Sigmoid colon (tissue), 7 donors: Measurements from ENCODE around the gene TRPC3. TPM values are rescaled to one million over a fixed set of nuclear protein-coding genes. Genes with fewer than 3 reads are reported as not detected.

Experiments
- DNase-seq: peaks from one replicate; pipeline ENCODE4 v3.0.0-alpha.2; 2019
- H3K27ac ChIP-seq, 4 donors: fragments of 200-600 bp; sonication (generic); one replicate each; pipeline ENCODE4 v1.5.1; 2016 to 2019; ENCODE audit warnings: mild to moderate bottlenecking in 1 of 4
- H3K27me3 ChIP-seq, 3 donors: fragments of 200-600 bp; sonication (generic); one replicate each; pipeline ENCODE4 v1.5.1; 2019; ENCODE audit warnings: mild to moderate bottlenecking in 1 of 3
- H3K36me3 ChIP-seq, 4 donors: fragments of 200-600 bp; sonication (generic); one replicate each; pipeline ENCODE4 v1.5.1; 2016 to 2019
- H3K4me1 ChIP-seq, 4 donors: fragments of 200-600 bp; sonication (generic); one replicate each; pipeline ENCODE4 v1.5.1; 2017 to 2019
- H3K4me3 ChIP-seq, 4 donors: fragments of 200-600 bp; sonication (generic); one replicate each; pipeline ENCODE4 v1.5.1; 2017 to 2019; ENCODE audit warnings: mild to moderate bottlenecking in 2 of 4, moderate library complexity in 1 of 4
- H3K9me3 ChIP-seq, 4 donors: fragments of 200-600 bp in 3 of 4; sonication (generic) in 3 of 4; one replicate each; pipeline versions ENCODE4 v1.5.1 to v1.6.1; 2013 to 2019
- CTCF ChIP-seq, 4 experiments: fragments of 450-650 bp in 3 of 4; fragments of 200-600 bp in 1 of 4; IDR thresholded peaks; one replicate each; pipeline ENCODE4 v1.5.1; 2016 to 2019; ENCODE audit warnings: antibody characterized with exemption in 4 of 4, mild to moderate bottlenecking in 3 of 4, moderate library complexity in 2 of 4
- EP300 ChIP-seq, 4 donors: sonication (generic); formaldehyde crosslinking; IDR thresholded peaks; one replicate each; pipeline ENCODE4 v1.6.1; 2017; ENCODE audit warnings: antibody characterized with exemption in 4 of 4
- POLR2A ChIP-seq, 2 donors: fragments of 450-650 bp; IDR thresholded peaks; one replicate each; pipeline ENCODE4 v1.6.1; 2016; ENCODE audit warnings: antibody characterized with exemption in 2 of 2, mild to moderate bottlenecking in 2 of 2, moderate library complexity in 2 of 2
- POLR2AphosphoS5 ChIP-seq, 4 donors: sonication (generic); formaldehyde crosslinking; IDR thresholded peaks; one replicate each; pipeline ENCODE4 v1.6.1; 2017; ENCODE audit warnings: antibody characterized with exemption in 4 of 4
- WGBS, 2 donors: extraction: QIAGEN DNeasy Blood & Tissue Kit; methylation state at CpG; one replicate each; pipeline ENCODE4 v1.1.7; 2013; 5-methylcytosine and 5-hydroxymethylcytosine counted together
- intact Hi-C: fragments of 100-400 bp; cut with DNase I; formaldehyde crosslinking; loops from one replicate; pipeline ENCODE4 v1.15.1; 2023
- polyA plus RNA-seq, 3 donors: library from polyadenylated mRNA; stranded (reverse); fragments of 200-250 nt; gene quantifications; one replicate each; pipeline ENCODE4 v1.2.3, GENCODE V29; 2013
- total RNA-seq, 4 donors: library from RNA; depleted of rRNA; stranded (reverse); fragments of >200 nt; gene quantifications; one replicate each; pipeline ENCODE4 v1.1.0, GENCODE V29; 2016
- donor health status: healthy with polysubstance abuse.
- donor health status: Bipolar disorder and iron deficiency.
- donor health status: healthy.

The TRPC3 gene
- total and polyA plus RNA-seq, 7 donors: 0.12 to 1.1 (median 0.36) TPM; not detected in 2

DNA sequence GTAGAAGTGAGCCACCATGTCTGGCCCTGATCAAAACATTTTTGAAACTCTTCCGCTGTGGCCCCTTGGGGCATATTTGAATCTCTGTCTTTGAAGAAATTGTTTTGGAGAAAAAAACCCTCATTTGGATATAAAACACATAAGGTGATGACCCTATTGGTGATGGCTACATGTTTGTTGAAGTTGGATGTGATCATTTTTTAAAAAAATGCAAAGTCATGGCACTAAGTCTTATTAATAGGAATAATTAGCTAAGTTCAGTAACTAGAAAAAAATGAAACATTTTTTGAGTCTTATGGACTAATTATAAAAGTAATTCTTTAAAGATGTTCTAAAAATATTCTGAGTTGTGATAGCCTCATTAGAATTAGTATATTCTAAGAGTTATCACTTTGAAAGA lies 63.7 kb downstream of the TRPC3 start:
- H3K27me3 ChIP-seq: no peaks in the 10 kb centered on the region
- H3K4me1 ChIP-seq: no peaks in the 10 kb centered on the region
- TF ChIP-seq POLR2A (IDR thresholded peaks at IDR 0.05) (no peak), EP300 (IDR thresholded peaks at IDR 0.05) (no peak), CTCF (IDR thresholded peaks at IDR 0.05) (no peak), POLR2AphosphoS5 (IDR thresholded peaks at IDR 0.05) (no peak)
- H3K36me3 ChIP-seq: no peaks in the 10 kb centered on the region
- H3K9me3 ChIP-seq: no peaks in the 10 kb centered on the region
- intact Hi-C loops: no loop called here
- no peak overlapping the region for H3K4me3 ChIP-seq
- 100% methylated on average over 1 of the region's 1 CpG for WGBS, 2 donors
- no peak overlapping the region for H3K27ac ChIP-seq
- no peak for DNase-seq

DNA sequence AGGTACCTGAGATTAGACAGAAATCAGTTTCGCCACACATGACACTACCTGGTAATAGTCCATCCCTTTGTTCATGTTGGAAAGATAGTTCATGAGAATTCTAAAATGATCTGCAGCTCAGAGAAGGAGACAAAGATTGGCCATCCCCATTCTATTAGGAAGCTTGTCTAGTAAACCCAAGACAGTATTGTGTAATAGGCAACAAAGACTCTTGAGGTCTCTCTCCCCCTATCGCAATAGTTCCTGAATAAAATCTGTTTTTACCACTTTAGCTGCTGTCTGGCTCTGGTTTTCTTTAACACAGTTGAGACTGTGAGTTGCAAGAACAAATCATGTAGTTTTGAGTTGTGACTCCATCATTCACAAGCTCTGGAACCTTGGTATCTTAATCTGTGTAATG lies 66.7 kb downstream of the TRPC3 start:
- intact Hi-C loops: no loop called here
- no peaks in the 10 kb centered on the region for H3K9me3 ChIP-seq
- H3K27ac ChIP-seq: no peak overlapping the region
- DNase-seq: no peak
- H3K36me3 ChIP-seq: no peaks in the 10 kb centered on the region
- WGBS, 2 donors: 96 to 97% methylated on average over 2 of the region's 2 CpGs
- no peak overlapping the region for H3K4me3 ChIP-seq
- no peak for TF ChIP-seq CTCF (IDR thresholded peaks at IDR 0.05)
- no peak for TF ChIP-seq POLR2A (IDR thresholded peaks at IDR 0.05)
- TF ChIP-seq POLR2AphosphoS5 (IDR thresholded peaks at IDR 0.05): no peak
- TF ChIP-seq EP300 (IDR thresholded peaks at IDR 0.05): no peak
- H3K4me1 ChIP-seq: no peaks in the 10 kb centered on the region
- H3K27me3 ChIP-seq: no peaks in the 10 kb centered on the region

- no peak for DNase-seq
- H3K9me3 ChIP-seq: no peaks in the 10 kb centered on the region
- no peaks in the 10 kb centered on the region for H3K36me3 ChIP-seq
- H3K4me1 ChIP-seq: no peaks in the 10 kb centered on the region
- H3K27me3 ChIP-seq: no peaks in the 10 kb centered on the region
- no peak for TF ChIP-seq CTCF (IDR thresholded peaks at IDR 0.05)
- no peak for TF ChIP-seq POLR2A (IDR thresholded peaks at IDR 0.05)
- no peak for TF ChIP-seq POLR2AphosphoS5 (IDR thresholded peaks at IDR 0.05)
- TF ChIP-seq EP300 (IDR thresholded peaks at IDR 0.05): no peak
- WGBS, 2 donors: 72 to 90% methylated on average over 3 of the region's 3 CpGs
- H3K4me3 ChIP-seq: no peak overlapping the region
- H3K27ac ChIP-seq: no peak overlapping the region
- intact Hi-C loops: no loop called here
Measured at GRCh38 chr4:121881158-121881557, 70.7 kb downstream of the TRPC3 start.

GRCh38 chr4:121879135-121879534 lies 72.7 kb downstream of the TRPC3 start:
- Histone ChIP-seq H3K4me1 (no peaks in the 10 kb centered on the region), H3K27me3 (no peaks in the 10 kb centered on the region), H3K27ac (no peak overlapping the region), H3K36me3 (no peaks in the 10 kb centered on the region), H3K4me3 (no peak overlapping the region), H3K9me3 (no peaks in the 10 kb centered on the region)
- intact Hi-C loops: no loop called here
- no peak for DNase-seq
- TF ChIP-seq POLR2A (IDR thresholded peaks at IDR 0.05) (no peak), EP300 (IDR thresholded peaks at IDR 0.05) (no peak), CTCF (IDR thresholded peaks at IDR 0.05) (no peak)

- H3K36me3 ChIP-seq: no peaks in the 10 kb centered on the region
- no peaks in the 10 kb centered on the region for H3K4me1 ChIP-seq
- WGBS, 2 donors: 69 to 78% methylated on average over 4 of the region's 4 CpGs
- DNase-seq: no peak
- TF ChIP-seq POLR2A (IDR thresholded peaks at IDR 0.05) (no peak), POLR2AphosphoS5 (IDR thresholded peaks at IDR 0.05) (no peak), CTCF (IDR thresholded peaks at IDR 0.05) (no peak), EP300 (IDR thresholded peaks at IDR 0.05) (no peak)
- H3K27me3 ChIP-seq: no peaks in the 10 kb centered on the region
- H3K9me3 ChIP-seq: no peaks in the 10 kb centered on the region
- intact Hi-C loops: no loop called here
- H3K27ac ChIP-seq: no peak overlapping the region
- no peak overlapping the region for H3K4me3 ChIP-seq
Measured at GRCh38 chr4:121877041-121877773, 74.7 kb downstream of the TRPC3 start.
